GM12878 (cell line): ENCODE data around the gene RRP15. TPM values are rescaled to one million over a fixed set of nuclear protein-coding genes. Genes with fewer than 3 reads are reported as not detected.
A peak's percentile ranks its signal among the peaks of the same experiment; 100 is the strongest.

Experiments used
- ATAC-seq: fragments of 200-7000 bp; cut with Tn5 transposase; 3 replicates; pipeline ENCODE4 v1.9.1; 2020; ENCODE audit warnings: mild to moderate bottlenecking, moderate library complexity
- BruUV-seq: library from RNA; stranded (reverse); fragments of 400-500 nt; replicated peaks from 2 replicates; lab custom pipeline; 2021; lab: Mats Ljungman, UMichigan
- CTCF ChIA-PET: fragments of 300-600 bp; sonication (Branson Sonifier 250); formaldehyde crosslinking; extraction: SDS; loops from one replicate; lab custom pipeline; 2021; ENCODE audit warnings: inconsistent platforms; lab: Yijun Ruan, JAX
- POLR2A ChIA-PET: fragments of 350-600 bp; formaldehyde crosslinking; extraction: SDS; loops from one replicate; lab custom pipeline; 2021; ENCODE audit warnings: inconsistent platforms; lab: Charles Lee
- RAD21 ChIA-PET: fragments of 300-600 bp; sonication (Branson Sonifier 250); formaldehyde crosslinking; loops from one replicate; lab custom pipeline; 2023; ENCODE audit warnings: antibody characterized with exemption; ENCODE audit not compliant: unreplicated experiment; lab: Charles Lee
- SMC1A ChIA-PET: fragments of 300-600 bp; sonication (Branson Sonifier 250); formaldehyde crosslinking; loops from one replicate; lab custom pipeline; 2023; ENCODE audit not compliant: unreplicated experiment, uncharacterized antibody; lab: Charles Lee
- DNase-seq: peaks from one replicate; pipeline ENCODE4 v3.0.0-alpha.2; 2011; ENCODE audit warnings: low read depth, low spot score
- FAIRE-seq: peaks from 3 replicates; lab custom pipeline; 2011; peaks lifted over from hg19 to GRCh38; lab: Jason Lieb, UNC
- H2AFZ ChIP-seq: 2 replicates; pipeline ENCODE4 v1.6.0; 2011; ENCODE audit warnings: low read depth, low read length, control low read depth; ENCODE audit not compliant: control insufficient read depth
- H3K27ac ChIP-seq: 2 replicates; pipeline ENCODE4 v1.5.1; 2011; ENCODE audit warnings: control low read depth; ENCODE audit not compliant: control insufficient read depth, insufficient read depth
- H3K27me3 ChIP-seq, 2 experiments: replicated peaks in 1 of 2; 2 replicates each; pipeline versions ENCODE4 v1.6.0 to v1.6.1; 2011; ENCODE audit warnings: low read length in 1 of 2; ENCODE audit not compliant: control insufficient read depth in 2 of 2, insufficient read depth in 2 of 2
- H3K36me3 ChIP-seq, 2 experiments: 2 replicates each; pipeline ENCODE4 v1.5.1; 2011; ENCODE audit warnings: low read length in 1 of 2; ENCODE audit not compliant: control insufficient read depth in 2 of 2, insufficient read depth in 2 of 2
- H3K4me1 ChIP-seq: 2 replicates; pipeline ENCODE4 v1.6.1; 2011; ENCODE audit warnings: mild to moderate bottlenecking, low read length, moderate library complexity, mixed read lengths; ENCODE audit not compliant: control insufficient read depth, insufficient read depth
- H3K4me2 ChIP-seq: 2 replicates; pipeline ENCODE4 v1.6.0; 2011; ENCODE audit warnings: control low read depth; ENCODE audit not compliant: control insufficient read depth, insufficient read depth
- H3K4me3 ChIP-seq: fragments of 200-600 bp; sonication (generic); 2 replicates; pipeline ENCODE4 v1.5.1; 2016
- H3K79me2 ChIP-seq: 2 replicates; pipeline ENCODE4 v1.6.0; 2011; ENCODE audit warnings: low read length; ENCODE audit not compliant: control insufficient read depth, insufficient read depth
- H3K9ac ChIP-seq: 2 replicates; pipeline ENCODE4 v1.8.0; 2011; ENCODE audit warnings: low read length, control low read depth, mixed read lengths; ENCODE audit not compliant: control insufficient read depth, insufficient read depth
- H3K9me3 ChIP-seq: replicated peaks from 3 replicates; pipeline ENCODE4 v1.5.1; 2011; ENCODE audit warnings: mild to moderate bottlenecking, low read length; ENCODE audit not compliant: control insufficient read depth, insufficient read depth
- H4K20me1 ChIP-seq: 2 replicates; pipeline ENCODE4 v1.6.0; 2011; ENCODE audit not compliant: control insufficient read depth, insufficient read depth
- E2F8 ChIP-seq: fragments of 450-650 bp; IDR thresholded peaks from 2 replicates; pipeline ENCODE4 v1.6.1; 2018; ENCODE audit warnings: mild to moderate bottlenecking, low read depth, moderate library complexity; ENCODE audit not compliant: partially characterized antibody
- EGR1 ChIP-seq, 2 experiments: IDR thresholded peaks; 1 replicate in 1 of 2; 2 replicates in 1 of 2; pipeline ENCODE4 v1.6.1; 2011 to 2012; ENCODE audit warnings: low read depth in 2 of 2, low read length in 2 of 2, borderline replicate concordance in 1 of 2, mild to moderate bottlenecking in 1 of 2, moderate library complexity in 1 of 2
- JUNB ChIP-seq: IDR thresholded peaks from 2 replicates; pipeline ENCODE4 v1.6.1; 2016; ENCODE audit warnings: antibody characterized with exemption, mild to moderate bottlenecking
- LARP7 ChIP-seq: fragments of 450-650 bp; IDR thresholded peaks from 2 replicates; pipeline ENCODE4 v1.6.1; 2017; ENCODE audit warnings: mild to moderate bottlenecking
- PBX3 ChIP-seq: IDR thresholded peaks from 2 replicates; pipeline ENCODE4 v1.6.1; 2011; ENCODE audit warnings: mild to moderate bottlenecking, low read depth, low read length, moderate library complexity; ENCODE audit not compliant: insufficient replicate concordance
- POLR2AphosphoS2 ChIP-seq: IDR thresholded peaks from 2 replicates; pipeline ENCODE4 v1.6.1; 2011; ENCODE audit warnings: low read depth, mild to moderate bottlenecking, low read length, improper control_type of control experiment, moderate library complexity
- RBBP5 ChIP-seq: fragments of 200-600 bp; sonication (generic); conservative IDR thresholded peaks from 2 replicates; pipeline ENCODE4 v1.6.1; 2016
- STAT1 ChIP-seq: fragments of 450-650 bp; conservative IDR thresholded peaks from 2 replicates; pipeline ENCODE4 v1.6.1; 2014; ENCODE audit warnings: antibody characterized with exemption, mild to moderate bottlenecking
- SUZ12 ChIP-seq: fragments of 200-600 bp; sonication (generic); IDR thresholded peaks from one replicate; pipeline ENCODE4 v1.6.1; 2018; ENCODE audit warnings: antibody characterized with exemption, mild to moderate bottlenecking; ENCODE audit not compliant: unreplicated experiment
- TCF7 ChIP-seq: IDR thresholded peaks from 2 replicates; pipeline ENCODE4 v1.6.1; 2014; ENCODE audit warnings: antibody characterized with exemption, borderline replicate concordance
- USF1 ChIP-seq: IDR thresholded peaks from 2 replicates; pipeline ENCODE4 v1.6.1; 2011; ENCODE audit warnings: borderline replicate concordance, low read depth, mild to moderate bottlenecking, moderate library complexity, mixed read lengths, low read length; ENCODE audit not compliant: insufficient read depth; ENCODE audit errors: extremely low read length
- ZBED1 ChIP-seq: IDR thresholded peaks from 2 replicates; pipeline ENCODE4 v1.6.1; 2016; ENCODE audit warnings: borderline replicate concordance
- ZBTB40 ChIP-seq: fragments of 450-650 bp; IDR thresholded peaks from 2 replicates; pipeline ENCODE4 v1.6.1; 2016; ENCODE audit warnings: mild to moderate bottlenecking, moderate library complexity, borderline replicate concordance
- WGBS: methylation state at CpG from one replicate; pipeline ENCODE4 v1.1.6; 2016; ENCODE audit warnings: low lambda C conversion rate; ENCODE audit not compliant: insufficient replicate concordance, insufficient coverage; ENCODE audit errors: missing lambda C conversion rate; 5-methylcytosine and 5-hydroxymethylcytosine counted together
- in situ Hi-C: fragments of 300-500 bp; cut with MboI; formaldehyde crosslinking; loops from 9 replicates; pipeline ENCODE4 v1.14.3; 2018; ENCODE audit warnings: mixed read lengths
- intact Hi-C: fragments of 100-400 bp; cut with micrococcal nuclease; formaldehyde crosslinking; loops from one replicate; pipeline ENCODE4 v1.14.2; 2022; ENCODE audit not compliant: unreplicated experiment
- polyA plus RNA-seq, 11 experiments: library from polyadenylated mRNA; depleted of rRNA in 4 of 11; unstranded in 6 of 11; stranded (reverse) in 5 of 11; fragments of >200 nt; fragmentation: Nextera tagmentation in 4 of 11; fragmentation: Illumina TruSeq in 1 of 11; extraction: Ambion mirVana in 4 of 11; extraction: Trizol in 1 of 11; gene quantifications; 1 replicate in 1 of 11; 2 replicates in 10 of 11; pipeline versions ENCODE4 v1.2.1 to v1.2.3, GENCODE V29; 2011 to 2016; ENCODE audit warnings: inconsistent platforms in 2 of 11, missing spikeins in 2 of 11, low read depth in 1 of 11
- total RNA-seq, 4 experiments: library from RNA; depleted of rRNA in 3 of 4; stranded (reverse); fragments of >200 nt in 3 of 4; fragmentation: Illumina TruSeq in 1 of 4; extraction: Trizol in 1 of 4; gene quantifications; 2 replicates each; pipeline versions ENCODE4 v1.2.1 to v1.2.3, GENCODE V29; 2013 to 2021

The RRP15 gene
- total and polyA plus RNA-seq, 10 of the 15 experiments (the other 5 are each of a cell fraction or from before 2014, with no cell fraction given), result 5.6 to 37.8 (median 19.1) TPM

- Histone ChIP-seq H3K4me2 (no peak overlapping the region), H3K9me3 (no peaks in the 10 kb centered on the region), H3K27me3 (no peaks in the 10 kb centered on the region), H4K20me1 (no peaks in the 10 kb centered on the region), H2AFZ (peak overlapping the region; percentile 39; the same call in 1 of the 2 replicates), H3K4me3 (no peak overlapping the region), H3K4me1 (no peaks in the 10 kb centered on the region), H3K79me2 (no peaks in the 10 kb centered on the region), H3K36me3 (no peaks in the 10 kb centered on the region), H3K27ac (no peak overlapping the region), H3K9ac (no peak overlapping the region)
- POLR2A ChIA-PET, result no interaction called here
- SMC1A ChIA-PET, result no interaction called here
- RAD21 ChIA-PET, result no interaction called here
- BruUV-seq, result no TSS peak
- ATAC-seq, result no peak
- in situ Hi-C loops, result no loop called here
- 53% methylated on average over 3 of the region's 3 CpGs for WGBS
- DNase-seq, result no peak
- intact Hi-C loops, result no loop called here
- no peak for FAIRE-seq
- CTCF ChIA-PET, result interaction anchor here (0.9 kb wide), 1 partner anchor 16 kb away, joined by 3 read pairs; no protein-coding TSS in a partner anchor
- no peak for TF ChIP-seq USF1
- TF ChIP-seq STAT1, result no peak
- no peak for TF ChIP-seq POLR2AphosphoS2
- TF ChIP-seq PBX3, result no peak
- no peak for TF ChIP-seq E2F8
- TF ChIP-seq TCF7, result no peak
- no peak for TF ChIP-seq LARP7
- TF ChIP-seq EGR1 (IDR thresholded peaks at IDR 0.05; ENCODE audit: borderline replicate concordance in 1 of 2, low read depth in 2 of 2, low read length in 2 of 2), result no peak
- no peak for TF ChIP-seq ZBTB40
- TF ChIP-seq ZBED1, result no peak
- TF ChIP-seq RBBP5, result no peak
- no peak for TF ChIP-seq SUZ12
- no peak for TF ChIP-seq JUNB
These were observed 72.8 kb downstream of the RRP15 start for GRCh38 chr1:218357893-218358232.
